ENCODE measurements around the gene AFF3. TPM values are rescaled to one million over a fixed set of nuclear protein-coding genes. Genes with fewer than 3 reads are reported as not detected.

Gene AFF3
- total RNA-seq, 1 donor from 2014 or later, result 25.6 TPM

Other genes with a start within 250 kb of the AFF3 start
- 3.6 TPM for gene LONRF2, start 179.9 kb upstream of the AFF3 start, total RNA-seq